Esophagus squamous epithelium (tissue), 4 donors: Measurements from ENCODE around the gene IL18RAP.

Experiments used
- POLR2A ChIP-seq, 4 donors: fragments of 450-650 bp; IDR thresholded peaks; one replicate each; pipeline ENCODE4 v1.6.1; 2017; ENCODE audit warnings: antibody characterized with exemption in 4 of 4, mild to moderate bottlenecking in 4 of 4, moderate library complexity in 3 of 4
- TF ChIP-seq, protein P1 (sequence below), 6 experiments: fragments of 450-650 bp in 4 of 6; fragments of 200-600 bp in 2 of 6; sonication (generic) in 2 of 6; IDR thresholded peaks; one replicate each; pipeline ENCODE4 v1.5.1; 2016 to 2019; ENCODE audit warnings: antibody characterized with exemption in 6 of 6, mild to moderate bottlenecking in 4 of 6, moderate library complexity in 4 of 6

GRCh38 chr2:102421890-102422759 lies 835 bp upstream of the IL18RAP start:
- TF ChIP-seq, protein P1, sequence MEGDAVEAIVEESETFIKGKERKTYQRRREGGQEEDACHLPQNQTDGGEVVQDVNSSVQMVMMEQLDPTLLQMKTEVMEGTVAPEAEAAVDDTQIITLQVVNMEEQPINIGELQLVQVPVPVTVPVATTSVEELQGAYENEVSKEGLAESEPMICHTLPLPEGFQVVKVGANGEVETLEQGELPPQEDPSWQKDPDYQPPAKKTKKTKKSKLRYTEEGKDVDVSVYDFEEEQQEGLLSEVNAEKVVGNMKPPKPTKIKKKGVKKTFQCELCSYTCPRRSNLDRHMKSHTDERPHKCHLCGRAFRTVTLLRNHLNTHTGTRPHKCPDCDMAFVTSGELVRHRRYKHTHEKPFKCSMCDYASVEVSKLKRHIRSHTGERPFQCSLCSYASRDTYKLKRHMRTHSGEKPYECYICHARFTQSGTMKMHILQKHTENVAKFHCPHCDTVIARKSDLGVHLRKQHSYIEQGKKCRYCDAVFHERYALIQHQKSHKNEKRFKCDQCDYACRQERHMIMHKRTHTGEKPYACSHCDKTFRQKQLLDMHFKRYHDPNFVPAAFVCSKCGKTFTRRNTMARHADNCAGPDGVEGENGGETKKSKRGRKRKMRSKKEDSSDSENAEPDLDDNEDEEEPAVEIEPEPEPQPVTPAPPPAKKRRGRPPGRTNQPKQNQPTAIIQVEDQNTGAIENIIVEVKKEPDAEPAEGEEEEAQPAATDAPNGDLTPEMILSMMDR (IDR thresholded peaks at IDR 0.05), result no peak
- no peak for TF ChIP-seq POLR2A (IDR thresholded peaks at IDR 0.05)
